Measurements from ENCODE around the gene GNAI3.

The GNAI3 gene

DNA sequence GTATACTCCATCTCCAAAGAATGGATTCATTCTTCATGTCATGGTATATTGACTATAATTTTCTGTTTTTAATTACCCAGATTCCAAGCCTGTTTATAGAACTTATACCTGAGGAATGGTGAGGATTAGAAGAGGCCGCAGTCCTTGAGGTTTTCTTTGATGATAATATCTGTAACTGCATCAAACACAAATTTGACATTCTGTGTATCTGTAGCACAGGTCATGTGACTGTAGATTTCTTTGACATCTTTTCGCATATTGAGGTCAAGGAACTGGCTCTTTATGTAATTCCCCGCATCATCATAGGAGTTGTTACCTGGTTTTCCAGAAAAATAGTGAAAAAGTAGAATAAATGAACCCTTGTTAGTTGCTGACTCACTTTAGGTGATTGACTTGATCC lies 54.8 kb downstream of the GNAI3 start:
- DNase-seq = no peak

DNA sequence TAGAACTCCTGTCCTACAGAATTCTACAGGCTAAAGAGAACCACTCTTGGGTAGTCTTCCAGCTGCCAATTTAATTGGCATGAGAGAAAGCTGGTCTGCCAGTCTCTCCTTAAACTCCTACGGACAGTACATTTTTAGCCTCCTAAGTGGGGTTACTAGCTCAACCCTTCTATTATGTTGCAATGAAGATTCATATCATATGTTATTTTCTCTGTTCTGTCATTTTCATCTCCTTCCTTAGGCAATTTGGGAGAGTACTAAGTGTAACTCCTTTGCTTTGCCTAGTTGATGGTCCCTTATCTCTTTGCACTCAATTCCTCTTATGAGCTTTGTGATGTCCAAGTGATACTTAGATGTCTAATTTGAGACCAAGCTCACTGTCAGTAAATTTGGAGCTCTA lies 57.0 kb downstream of the GNAI3 start:
- no peak for DNase-seq

- DNase-seq = no peak
Observed at GRCh38 chr1:109609881-109610280, 61.5 kb downstream of the GNAI3 start.

DNA sequence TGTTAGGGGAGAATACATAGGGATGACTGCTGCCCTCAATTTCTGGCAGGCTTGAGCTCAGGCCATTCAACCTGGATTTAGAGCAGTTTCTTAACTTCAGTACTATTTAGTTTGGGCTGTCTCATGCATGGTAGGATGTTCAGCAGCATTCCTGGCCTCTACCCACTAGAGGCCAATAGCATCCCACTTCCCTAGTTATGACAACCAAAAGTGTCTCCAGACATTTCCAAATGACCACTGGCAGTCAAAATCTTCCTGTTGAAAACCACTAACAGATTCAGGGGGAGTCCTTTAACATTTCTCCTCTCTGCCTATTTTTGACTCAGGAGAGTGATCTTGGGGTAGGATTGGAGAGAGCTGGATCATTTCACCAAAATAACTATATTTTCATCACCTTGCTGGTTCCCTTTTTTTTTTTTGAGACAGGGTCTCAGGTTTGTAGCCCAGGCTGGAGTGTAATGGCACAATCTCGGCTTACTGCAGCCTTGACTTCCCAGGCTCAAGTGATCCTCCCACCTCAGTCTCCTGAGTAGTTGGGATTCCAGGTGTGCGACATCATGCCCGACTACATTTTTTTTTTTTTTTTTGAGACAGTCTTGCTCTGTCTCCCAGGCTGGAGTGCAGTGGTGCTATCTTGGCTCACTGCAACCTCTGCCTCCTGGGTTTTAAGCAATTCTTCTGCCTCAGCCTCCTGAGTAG lies 62.3 kb downstream of the GNAI3 start:
- DNase-seq = peak; percentile 16

DNA sequence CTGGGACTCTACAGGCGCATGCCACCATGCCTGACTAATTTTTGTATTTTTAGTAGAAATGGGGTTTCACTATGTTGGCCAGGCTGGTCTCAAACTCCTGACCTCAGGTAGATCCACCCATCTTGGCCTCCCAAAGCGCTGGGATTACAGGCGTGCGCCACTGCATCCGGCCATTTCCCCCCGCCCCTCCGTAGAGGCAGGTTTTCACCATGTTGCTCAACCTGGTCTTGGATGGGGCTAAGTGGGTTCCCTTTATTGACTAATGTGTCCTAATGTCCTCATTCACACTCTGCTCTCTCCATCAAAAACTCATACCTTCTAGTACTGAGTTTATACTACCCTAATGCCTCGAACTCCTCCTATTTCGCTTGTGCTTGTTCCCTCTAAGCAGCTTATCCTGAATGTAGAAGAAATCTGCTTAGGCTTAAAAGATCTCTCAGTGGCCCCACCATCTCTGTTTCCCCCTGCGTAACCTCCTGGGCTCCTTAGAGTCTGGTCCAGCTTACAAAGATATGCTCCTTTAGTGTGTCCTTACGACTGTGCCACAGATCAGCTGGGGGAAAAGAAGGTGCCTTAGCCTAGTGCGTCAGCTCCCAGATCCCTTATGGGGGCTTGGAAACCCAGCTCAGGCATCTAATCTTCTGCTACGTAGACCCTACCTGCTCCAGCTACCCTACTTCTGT lies 63.0 kb downstream of the GNAI3 start:
- no peak for DNase-seq

DNA sequence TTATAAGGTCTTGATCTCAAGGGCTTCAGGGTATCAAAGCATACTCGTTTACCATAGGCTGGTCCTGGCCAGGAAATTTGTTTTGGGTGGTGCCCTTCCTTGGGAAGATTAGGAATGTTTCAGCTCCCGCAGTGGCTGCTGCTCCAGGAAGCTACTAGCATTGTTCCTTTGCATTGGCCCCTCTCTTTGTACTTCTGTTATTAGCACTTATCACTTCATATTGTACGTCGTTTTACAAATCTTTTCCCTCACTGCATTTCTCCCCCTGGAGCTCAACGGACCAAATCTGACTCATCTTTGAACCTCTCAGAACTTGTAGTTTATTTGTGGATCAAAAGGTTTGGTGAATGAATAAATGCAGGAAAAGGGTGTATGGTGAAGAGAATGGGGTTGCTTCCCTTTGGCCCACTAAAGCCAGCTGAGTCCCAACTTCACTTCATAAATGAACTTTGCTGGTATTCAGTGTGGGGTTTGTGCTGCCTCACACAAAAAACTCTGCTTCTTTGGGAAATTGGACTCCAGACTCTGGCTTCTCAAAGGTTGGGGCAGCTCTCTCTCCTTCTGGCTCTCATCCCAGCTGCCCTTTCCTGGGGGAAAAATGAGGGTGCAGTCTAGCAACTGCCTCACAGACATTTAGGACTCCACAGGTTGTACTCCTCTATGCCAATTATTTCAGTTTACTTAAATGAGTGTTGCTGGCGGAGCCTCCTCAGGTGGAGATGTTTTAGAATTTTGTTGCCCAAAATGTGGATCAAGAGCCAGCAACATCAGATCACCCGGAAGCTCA lies 65.1 kb downstream of the GNAI3 start:
- no peak for DNase-seq

DNA sequence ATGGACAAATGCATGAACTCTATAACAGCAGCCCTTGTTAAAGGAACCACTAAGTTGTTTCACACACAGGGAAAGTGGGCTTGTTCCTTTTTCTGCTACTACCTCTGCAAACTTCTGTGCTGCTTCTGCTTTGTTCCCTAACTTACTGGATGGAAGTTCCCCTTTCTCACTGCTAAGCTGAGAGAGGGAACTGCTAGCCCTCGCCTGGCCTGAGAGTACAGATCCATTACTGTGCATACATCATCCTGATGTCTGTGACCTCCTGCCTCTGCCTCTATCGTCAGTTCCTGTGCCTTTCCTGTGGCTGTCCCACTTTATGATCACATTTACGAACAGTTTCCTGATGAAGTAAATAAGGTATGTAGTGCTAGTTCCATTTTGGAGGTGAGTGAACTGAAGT lies 67.5 kb downstream of the GNAI3 start:
- DNase-seq = peak; percentile 99

GRCh38 chr1:109616391-109616790 lies 68.0 kb downstream of the GNAI3 start:
- peak; percentile 43 for DNase-seq

GRCh38 chr1:109617291-109617801 lies 68.9 kb downstream of the GNAI3 start:
- peak; percentile 77 for DNase-seq

DNA sequence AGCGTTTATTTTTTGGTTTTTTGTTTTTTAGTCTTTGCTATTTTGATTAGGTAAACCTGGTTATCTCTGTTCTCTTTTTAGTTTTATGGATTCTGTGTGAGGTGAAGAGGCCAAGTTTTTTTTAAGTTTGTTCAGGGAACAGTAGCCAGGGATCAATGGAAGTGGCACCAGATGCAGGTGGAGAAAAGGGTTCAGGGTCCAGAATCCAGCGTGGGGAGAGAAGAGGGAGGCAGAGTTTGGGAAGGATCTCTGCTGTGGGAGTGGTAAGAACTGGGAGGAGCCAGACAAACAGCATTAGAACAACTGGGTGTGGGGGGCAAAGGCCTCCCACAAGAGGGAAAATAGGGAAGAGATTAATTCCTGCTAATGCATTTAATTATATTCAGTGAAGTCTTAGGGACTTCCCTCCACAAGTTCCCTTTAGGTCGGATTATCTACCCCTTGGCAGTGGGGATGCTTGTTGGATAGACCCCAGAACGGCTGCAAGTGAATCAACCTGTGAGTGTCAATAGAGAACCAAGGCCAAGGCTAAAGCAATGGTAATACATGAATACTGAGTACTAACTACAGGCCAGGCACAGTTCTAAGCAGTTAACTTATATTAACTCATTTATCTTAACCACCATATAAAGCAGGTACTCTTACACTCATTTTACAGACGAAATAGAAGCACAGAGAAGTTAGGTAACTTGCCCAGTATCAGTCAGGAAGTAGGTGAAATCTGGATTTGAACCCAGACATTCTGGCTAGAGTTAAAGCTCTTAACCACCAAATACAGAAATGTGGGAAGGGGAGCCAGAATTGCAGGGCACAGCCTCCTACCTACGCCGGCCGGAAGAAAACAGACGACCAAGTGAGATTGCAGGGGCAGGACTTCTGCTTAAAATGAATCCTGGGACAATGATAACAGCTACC lies 70.5 kb downstream of the GNAI3 start:
- DNase-seq = no peak

DNA sequence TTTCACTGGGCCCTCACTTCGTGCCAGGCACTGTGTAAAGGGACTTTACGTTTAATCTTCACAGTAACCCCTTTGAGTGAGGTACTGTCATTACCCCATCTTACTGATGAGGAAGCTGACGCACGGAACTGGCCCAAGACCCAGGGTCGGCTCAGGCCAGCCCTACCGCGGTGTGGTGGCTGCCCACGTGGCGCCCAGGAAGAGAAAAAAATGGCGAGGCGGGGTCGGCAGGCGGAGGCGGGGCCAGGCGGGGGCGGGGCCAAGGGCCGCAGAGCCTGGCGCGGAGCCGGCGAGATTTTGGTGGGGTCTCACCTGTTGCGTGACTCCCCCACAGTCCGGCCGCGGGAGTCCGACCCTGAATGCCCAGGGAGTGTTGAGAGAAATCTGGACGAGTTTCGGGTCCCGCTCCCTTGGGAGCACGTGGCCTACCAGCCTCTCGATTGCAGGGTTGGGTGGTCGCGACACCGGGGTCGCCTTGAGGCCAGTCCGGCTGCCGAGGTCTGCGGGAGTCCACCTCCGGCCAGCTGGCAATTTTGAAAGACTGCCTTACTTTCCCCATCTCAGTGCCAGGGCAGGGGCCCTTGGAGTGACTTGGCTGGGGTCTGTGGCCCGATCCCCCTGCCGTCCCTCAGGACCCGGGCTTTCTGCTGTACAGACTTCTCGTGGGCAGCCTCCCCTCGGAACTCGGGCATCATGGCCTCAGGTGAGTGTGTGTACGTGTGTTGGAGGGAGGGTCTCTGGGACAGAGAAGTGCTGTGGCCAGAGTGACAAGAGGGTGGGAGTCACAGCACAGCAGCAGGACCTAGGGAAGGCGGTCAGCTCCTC lies 71.4 kb downstream of the GNAI3 start, which contains the start of the genes AMPD2 and GNAT2:
TSS of gene AMPD2 (plus strand) at position 262 of the 825 bp plus-strand sequence. CDS start 1,339 bp downstream, outside the sequence.
TSS of gene GNAT2 (minus strand) at position 41 of the 825 bp plus-strand sequence. CDS start 6,746 bp downstream, outside the sequence.
- peak; percentile 81 for DNase-seq

DNA sequence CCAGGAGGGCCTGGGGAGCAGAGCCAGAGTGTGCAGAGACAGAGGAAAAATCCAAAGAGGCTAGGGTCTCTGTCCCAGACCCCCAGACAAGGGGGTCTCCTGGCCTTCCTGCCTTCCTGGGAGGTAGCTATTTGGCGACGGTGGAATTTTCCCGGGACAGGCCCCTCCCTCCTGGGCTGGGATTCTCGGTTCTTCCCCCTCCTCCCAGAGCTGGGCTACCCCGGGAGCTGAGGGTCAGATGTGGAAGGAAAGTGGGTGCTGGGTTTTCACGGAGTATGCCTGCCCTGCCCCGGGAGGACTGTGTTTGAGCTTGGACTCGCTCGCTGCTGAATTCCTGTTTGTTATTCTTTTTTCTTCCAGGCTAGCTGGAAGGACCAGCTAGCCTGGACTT lies 72.0 kb downstream of the GNAI3 start:
- DNase-seq = no peak

DNA sequence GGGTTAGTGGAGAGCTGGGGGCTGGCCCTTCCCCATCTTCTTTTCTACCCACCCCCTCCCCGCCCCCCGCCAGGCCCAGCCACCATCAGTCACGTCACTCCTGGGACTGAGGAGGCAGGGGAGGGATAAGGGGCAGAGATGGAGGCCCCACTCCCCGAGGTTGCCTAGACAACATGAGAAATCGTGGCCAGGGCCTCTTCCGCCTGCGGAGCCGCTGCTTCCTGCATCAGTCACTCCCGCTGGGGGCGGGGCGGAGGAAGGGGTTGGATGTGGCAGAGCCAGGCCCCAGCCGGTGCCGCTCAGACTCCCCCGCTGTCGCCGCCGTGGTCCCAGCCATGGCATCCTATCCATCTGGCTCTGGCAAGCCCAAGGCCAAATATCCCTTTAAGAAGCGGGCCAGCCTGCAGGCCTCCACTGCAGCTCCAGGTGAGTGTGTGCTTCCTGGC lies 72.4 kb downstream of the GNAI3 start:
- DNase-seq = peak; percentile 92

DNA sequence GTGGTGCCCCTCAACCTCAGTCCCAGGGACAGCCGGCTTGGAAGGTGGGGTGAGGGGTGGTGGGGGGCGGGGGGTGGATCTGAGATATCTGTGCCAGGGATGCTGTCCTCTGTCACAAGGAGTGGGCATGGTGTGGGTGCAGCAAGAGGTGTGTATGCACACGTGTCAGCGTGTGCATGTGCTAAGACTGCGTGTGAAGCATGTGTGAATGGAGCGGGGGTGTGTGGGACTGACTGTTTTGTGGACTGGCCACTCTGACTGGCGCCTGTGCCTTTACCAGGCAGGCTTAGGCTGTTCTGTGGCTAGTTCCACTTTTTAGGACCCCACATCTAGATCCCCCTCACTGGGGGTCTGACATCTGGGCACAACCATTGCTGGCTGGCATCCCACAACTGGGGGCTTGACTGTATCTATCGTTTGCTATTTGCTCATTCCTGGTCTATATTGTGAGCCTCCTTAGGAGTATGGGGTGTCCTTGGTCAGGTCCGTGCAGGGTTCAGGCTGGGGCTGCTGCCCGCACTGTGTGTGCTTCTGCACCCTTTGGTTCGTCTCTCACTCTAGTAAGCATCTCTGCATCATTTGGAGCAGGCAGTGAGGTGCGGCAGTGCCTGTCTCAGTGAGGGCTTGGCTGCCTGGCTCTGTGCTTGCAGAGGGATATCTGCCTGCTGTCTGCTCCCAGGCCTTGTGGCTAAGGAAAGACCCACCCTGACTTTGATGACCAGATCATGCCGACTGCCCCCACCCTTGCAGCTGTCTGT lies 73.1 kb downstream of the GNAI3 start:
- no peak for DNase-seq

DNA sequence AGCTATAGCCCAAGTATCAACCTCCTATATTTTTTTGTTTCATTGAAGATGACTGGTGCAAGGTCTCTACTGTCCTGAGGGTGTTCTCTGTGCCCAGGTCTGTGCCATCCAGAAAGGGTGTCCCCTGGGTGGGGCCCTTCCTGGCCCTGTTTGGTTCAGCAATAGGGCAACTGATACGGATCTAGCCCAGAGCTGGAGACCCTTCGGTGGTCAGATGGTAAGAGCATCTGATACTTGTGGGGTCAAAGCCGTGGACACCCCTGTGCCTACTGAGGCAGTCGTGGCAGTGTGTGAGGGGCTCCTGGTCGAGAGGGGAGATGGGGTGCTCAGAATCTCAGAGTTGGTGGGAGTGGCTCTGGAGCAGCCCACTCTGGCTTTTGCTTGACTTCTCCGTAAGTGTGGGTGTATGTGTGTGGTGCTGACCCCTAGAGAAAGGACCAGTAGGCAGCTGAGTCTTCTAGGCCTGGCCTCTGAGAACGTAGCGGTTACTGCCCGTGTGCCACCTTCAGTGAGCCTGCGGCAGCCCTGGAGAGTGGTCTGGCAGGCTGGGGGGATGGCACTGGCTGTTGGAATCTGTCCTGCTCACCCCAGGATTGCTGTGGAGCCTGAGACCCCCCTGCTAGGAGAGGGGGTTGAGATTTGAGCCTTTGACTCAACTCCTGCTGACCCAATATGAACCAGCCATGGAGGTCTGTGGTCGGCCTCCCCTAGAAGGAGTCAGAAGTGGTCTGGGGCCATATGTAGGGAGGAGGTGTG lies 73.9 kb downstream of the GNAI3 start:
- DNase-seq = no peak

GRCh38 chr1:109622895-109623294 lies 74.5 kb downstream of the GNAI3 start:
- DNase-seq = no peak

GRCh38 chr1:109623601-109624161 lies 75.3 kb downstream of the GNAI3 start:
- DNase-seq = no peak

- DNase-seq = peak; percentile 37
Observed at GRCh38 chr1:109624201-109625010, 76.0 kb downstream of the GNAI3 start.
